ENCODE results near the gene CDC34. TPM values are rescaled to one million over a fixed set of nuclear protein-coding genes. Genes with fewer than 3 reads are reported as not detected.

CDC34 gene
- total RNA-seq, 1 donor from 2014 or later = 78.2 TPM

Other genes starting within 250 kb of the CDC34 start
- 0.81 TPM for gene PLPP2, start 240.4 kb upstream of the CDC34 start, total RNA-seq
- gene MIER2, start 187.0 kb upstream of the CDC34 start, total RNA-seq = 21.8 TPM
- gene C2CD4C, start 122.6 kb upstream of the CDC34 start, total RNA-seq = 2.7 TPM
- gene SHC2, start 70.7 kb upstream of the CDC34 start, total RNA-seq = 16.8 TPM
- 0.40 TPM for gene MADCAM1, start 35.3 kb upstream of the CDC34 start, total RNA-seq
- gene TPGS1, start 24.3 kb upstream of the CDC34 start, total RNA-seq = 11.2 TPM
- gene GZMM, start 12.3 kb downstream of the CDC34 start, total RNA-seq = 0.43 TPM
- 1,183 TPM for gene BSG, start 40.8 kb downstream of the CDC34 start, total RNA-seq
- gene HCN2, start 58.1 kb downstream of the CDC34 start, total RNA-seq = 12.0 TPM
- 37.3 TPM for gene POLRMT, start 101.8 kb downstream of the CDC34 start, total RNA-seq
- gene FGF22, start 108.1 kb downstream of the CDC34 start, total RNA-seq = not detected
- 31.4 TPM for gene RNF126, start 131.5 kb downstream of the CDC34 start, total RNA-seq
- gene FSTL3, start 144.6 kb downstream of the CDC34 start, total RNA-seq = 136 TPM
- gene PRSS57, start 163.7 kb downstream of the CDC34 start, total RNA-seq = not detected
- 18.9 TPM for gene PALM, start 177.2 kb downstream of the CDC34 start, total RNA-seq
- gene MISP, start 219.4 kb downstream of the CDC34 start, total RNA-seq = not detected